ENCODE results near the gene PRKCE. TPM values are rescaled to one million over a fixed set of nuclear protein-coding genes. Genes with fewer than 3 reads are reported as not detected.

PRKCE gene
- total and polyA plus RNA-seq, 2 experiments from 2014 or later: 0.94 to 1.2 TPM

DNA sequence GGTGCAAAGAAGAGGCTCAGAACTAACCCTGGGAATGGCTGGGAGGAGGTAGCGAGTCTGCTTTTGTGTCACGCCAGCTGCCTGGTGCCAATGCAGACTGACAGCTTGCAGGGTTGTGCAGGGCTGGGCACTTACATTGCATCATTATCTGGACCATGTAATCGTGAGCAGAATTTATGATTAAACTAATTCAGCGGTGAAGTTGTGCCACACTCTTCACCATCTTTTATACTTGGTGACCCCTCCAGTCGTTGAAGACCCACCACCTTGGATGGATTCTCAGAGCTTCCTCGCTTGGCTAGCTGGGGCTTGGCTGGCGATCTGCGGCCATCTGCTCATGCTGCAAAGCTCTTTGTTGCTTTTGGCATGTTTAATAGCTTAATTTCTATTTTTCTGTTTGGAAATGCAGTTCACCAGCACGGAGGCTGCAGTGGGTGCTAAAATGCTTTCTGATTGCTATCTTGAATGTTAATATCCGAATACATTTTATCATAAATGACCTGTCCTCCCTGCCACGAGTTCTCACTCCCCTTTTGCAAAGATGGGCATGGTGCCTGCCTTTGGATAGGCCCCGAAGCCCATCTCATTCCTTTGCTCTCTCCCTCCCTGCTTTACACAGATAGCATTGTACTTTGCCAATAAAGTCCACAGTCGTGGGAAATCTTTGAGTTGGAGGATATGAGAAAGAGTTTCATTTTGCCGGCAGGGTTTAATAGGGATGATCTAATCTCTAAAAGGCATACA lies 188.2 kb downstream of the PRKCE start:
- no peaks in the 10 kb centered on the region for H4K20me1 ChIP-seq (replicated peaks; ENCODE audit: insufficient read depth)
- H3K27ac Mint-ChIP-seq: peak overlapping the region; percentile 31; the same call in 1 of the 2 replicates
- H3K27ac ChIP-seq (ENCODE audit: low read depth): no peak overlapping the region
- ATAC-seq (no peak), DNase-seq (ENCODE audit: low spot score) (no peak)
- no peaks in the 10 kb centered on the region for H3K36me3 Mint-ChIP-seq (ENCODE audit: low read depth)
- H3K4me1 Mint-ChIP-seq: peaks cover 23% of the 10 kb centered on the region
- H3K9me2 ChIP-seq (ENCODE audit: insufficient read depth): no peaks in the 10 kb centered on the region
- H3K9me3 Mint-ChIP-seq: no peaks in the 10 kb centered on the region
- no peak for TF ChIP-seq ZNF331 (CRISPR knock-in tag; IDR thresholded peaks at IDR 0.05; ENCODE audit: low read depth)
- H3K27me3 Mint-ChIP-seq (ENCODE audit: insufficient read depth, low read depth, poor library complexity): peaks cover 5% of the 10 kb centered on the region
- no peaks in the 10 kb centered on the region for H3K79me2 ChIP-seq (replicated peaks; ENCODE audit: insufficient read depth)
- no peak overlapping the region for H3K4me2 ChIP-seq
- no peaks in the 10 kb centered on the region for H3K4me1 ChIP-seq (ENCODE audit: insufficient read depth)
- no peak overlapping the region for H3K4me3 ChIP-seq
- no peak overlapping the region for H3K4me3 Mint-ChIP-seq
- H2AFZ ChIP-seq: no peak overlapping the region
- no peaks in the 10 kb centered on the region for H3F3A ChIP-seq (replicated peaks; ENCODE audit: low read depth)
- no peaks in the 10 kb centered on the region for H3K36me3 ChIP-seq (ENCODE audit: insufficient read depth)
- no peaks in the 10 kb centered on the region for H3K27me3 ChIP-seq (ENCODE audit: insufficient read depth)

DNA sequence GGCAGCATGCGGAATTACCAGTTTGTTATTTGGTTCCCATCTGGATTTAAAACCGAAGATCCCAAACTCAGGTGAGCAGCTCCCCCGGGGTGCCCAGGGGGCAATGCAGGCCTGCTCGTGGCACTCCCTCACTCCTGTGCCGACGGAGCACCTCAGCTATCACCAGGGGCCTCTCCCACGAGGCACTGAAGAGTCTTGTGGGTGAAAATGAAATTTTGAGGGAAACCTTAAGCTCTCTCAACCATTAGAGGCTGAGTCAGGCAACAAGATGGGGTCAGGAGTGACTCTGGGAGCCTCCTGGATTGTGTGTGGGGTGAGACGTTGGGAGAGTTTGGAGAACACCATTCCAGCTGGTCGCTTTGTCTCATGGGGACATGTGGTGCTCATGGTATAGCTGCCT lies 189.0 kb downstream of the PRKCE start:
- no peaks in the 10 kb centered on the region for H3K36me3 Mint-ChIP-seq (ENCODE audit: low read depth)
- H3K4me1 Mint-ChIP-seq: peaks cover 23% of the 10 kb centered on the region
- Histone ChIP-seq H3K4me3 (no peak overlapping the region), H4K20me1 (replicated peaks; ENCODE audit: insufficient read depth) (no peaks in the 10 kb centered on the region), H3K27ac (ENCODE audit: low read depth) (no peak overlapping the region), H2AFZ (no peak overlapping the region), H3K79me2 (replicated peaks; ENCODE audit: insufficient read depth) (no peaks in the 10 kb centered on the region), H3K36me3 (ENCODE audit: insufficient read depth) (no peaks in the 10 kb centered on the region), H3K4me1 (ENCODE audit: insufficient read depth) (no peaks in the 10 kb centered on the region), H3K27me3 (ENCODE audit: insufficient read depth) (no peaks in the 10 kb centered on the region), H3K4me2 (no peak overlapping the region), H3K9me2 (ENCODE audit: insufficient read depth) (no peaks in the 10 kb centered on the region), H3F3A (replicated peaks; ENCODE audit: low read depth) (no peaks in the 10 kb centered on the region)
- H3K27ac Mint-ChIP-seq: no peak overlapping the region
- ATAC-seq (peak; percentile 23; the same call in 2 of the 3 replicates), DNase-seq (ENCODE audit: low spot score) (no peak)
- H3K4me3 Mint-ChIP-seq: no peak overlapping the region
- peaks cover 7% of the 10 kb centered on the region for H3K27me3 Mint-ChIP-seq (ENCODE audit: insufficient read depth, low read depth, poor library complexity)
- H3K9me3 Mint-ChIP-seq: no peaks in the 10 kb centered on the region
- TF ChIP-seq JUNB (IDR thresholded peaks at IDR 0.05; ENCODE audit: unreplicated experiment) (no peak), NANOG (IDR thresholded peaks at IDR 0.05; ENCODE audit: borderline replicate concordance) (no peak), ZNF114 (CRISPR knock-in tag; IDR thresholded peaks at IDR 0.05) (no peak), CREB1 (CRISPR knock-in tag; IDR thresholded peaks at IDR 0.05; ENCODE audit: low read depth) (no peak), EZH2phosphoT487 (IDR thresholded peaks at IDR 0.05; ENCODE audit: unreplicated experiment) (no peak), STAT1 (IDR thresholded peaks at IDR 0.05; ENCODE audit: unreplicated experiment) (no peak)
- TF ChIP-seq, protein P1, sequence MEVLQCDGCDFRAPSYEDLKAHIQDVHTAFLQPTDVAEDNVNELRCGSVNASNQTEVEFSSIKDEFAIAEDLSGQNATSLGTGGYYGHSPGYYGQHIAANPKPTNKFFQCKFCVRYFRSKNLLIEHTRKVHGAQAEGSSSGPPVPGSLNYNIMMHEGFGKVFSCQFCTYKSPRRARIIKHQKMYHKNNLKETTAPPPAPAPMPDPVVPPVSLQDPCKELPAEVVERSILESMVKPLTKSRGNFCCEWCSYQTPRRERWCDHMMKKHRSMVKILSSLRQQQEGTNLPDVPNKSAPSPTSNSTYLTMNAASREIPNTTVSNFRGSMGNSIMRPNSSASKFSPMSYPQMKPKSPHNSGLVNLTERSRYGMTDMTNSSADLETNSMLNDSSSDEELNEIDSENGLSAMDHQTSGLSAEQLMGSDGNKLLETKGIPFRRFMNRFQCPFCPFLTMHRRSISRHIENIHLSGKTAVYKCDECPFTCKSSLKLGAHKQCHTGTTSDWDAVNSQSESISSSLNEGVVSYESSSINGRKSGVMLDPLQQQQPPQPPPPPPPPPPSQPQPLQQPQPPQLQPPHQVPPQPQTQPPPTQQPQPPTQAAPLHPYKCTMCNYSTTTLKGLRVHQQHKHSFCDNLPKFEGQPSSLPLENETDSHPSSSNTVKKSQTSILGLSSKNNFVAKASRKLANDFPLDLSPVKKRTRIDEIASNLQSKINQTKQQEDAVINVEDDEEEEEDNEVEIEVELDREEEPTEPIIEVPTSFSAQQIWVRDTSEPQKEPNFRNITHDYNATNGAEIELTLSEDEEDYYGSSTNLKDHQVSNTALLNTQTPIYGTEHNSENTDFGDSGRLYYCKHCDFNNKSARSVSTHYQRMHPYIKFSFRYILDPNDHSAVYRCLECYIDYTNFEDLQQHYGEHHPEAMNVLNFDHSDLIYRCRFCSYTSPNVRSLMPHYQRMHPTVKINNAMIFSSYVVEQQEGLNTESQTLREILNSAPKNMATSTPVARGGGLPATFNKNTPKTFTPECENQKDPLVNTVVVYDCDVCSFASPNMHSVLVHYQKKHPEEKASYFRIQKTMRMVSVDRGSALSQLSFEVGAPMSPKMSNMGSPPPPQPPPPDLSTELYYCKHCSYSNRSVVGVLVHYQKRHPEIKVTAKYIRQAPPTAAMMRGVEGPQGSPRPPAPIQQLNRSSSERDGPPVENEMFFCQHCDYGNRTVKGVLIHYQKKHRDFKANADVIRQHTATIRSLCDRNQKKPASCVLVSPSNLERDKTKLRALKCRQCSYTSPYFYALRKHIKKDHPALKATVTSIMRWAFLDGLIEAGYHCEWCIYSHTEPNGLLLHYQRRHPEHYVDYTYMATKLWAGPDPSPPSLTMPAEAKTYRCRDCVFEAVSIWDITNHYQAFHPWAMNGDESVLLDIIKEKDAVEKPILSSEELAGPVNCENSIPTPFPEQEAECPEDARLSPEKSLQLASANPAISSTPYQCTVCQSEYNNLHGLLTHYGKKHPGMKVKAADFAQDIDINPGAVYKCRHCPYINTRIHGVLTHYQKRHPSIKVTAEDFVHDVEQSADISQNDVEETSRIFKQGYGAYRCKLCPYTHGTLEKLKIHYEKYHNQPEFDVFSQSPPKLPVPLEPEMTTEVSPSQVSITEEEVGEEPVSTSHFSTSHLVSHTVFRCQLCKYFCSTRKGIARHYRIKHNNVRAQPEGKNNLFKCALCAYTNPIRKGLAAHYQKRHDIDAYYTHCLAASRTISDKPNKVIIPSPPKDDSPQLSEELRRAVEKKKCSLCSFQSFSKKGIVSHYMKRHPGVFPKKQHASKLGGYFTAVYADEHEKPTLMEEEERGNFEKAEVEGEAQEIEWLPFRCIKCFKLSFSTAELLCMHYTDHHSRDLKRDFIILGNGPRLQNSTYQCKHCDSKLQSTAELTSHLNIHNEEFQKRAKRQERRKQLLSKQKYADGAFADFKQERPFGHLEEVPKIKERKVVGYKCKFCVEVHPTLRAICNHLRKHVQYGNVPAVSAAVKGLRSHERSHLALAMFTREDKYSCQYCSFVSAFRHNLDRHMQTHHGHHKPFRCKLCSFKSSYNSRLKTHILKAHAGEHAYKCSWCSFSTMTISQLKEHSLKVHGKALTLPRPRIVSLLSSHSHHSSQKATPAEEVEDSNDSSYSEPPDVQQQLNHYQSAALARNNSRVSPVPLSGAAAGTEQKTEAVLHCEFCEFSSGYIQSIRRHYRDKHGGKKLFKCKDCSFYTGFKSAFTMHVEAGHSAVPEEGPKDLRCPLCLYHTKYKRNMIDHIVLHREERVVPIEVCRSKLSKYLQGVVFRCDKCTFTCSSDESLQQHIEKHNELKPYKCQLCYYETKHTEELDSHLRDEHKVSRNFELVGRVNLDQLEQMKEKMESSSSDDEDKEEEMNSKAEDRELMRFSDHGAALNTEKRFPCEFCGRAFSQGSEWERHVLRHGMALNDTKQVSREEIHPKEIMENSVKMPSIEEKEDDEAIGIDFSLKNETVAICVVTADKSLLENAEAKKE (CRISPR knock-in tag; IDR thresholded peaks at IDR 0.05): no peak
- TF ChIP-seq, protein P2, sequence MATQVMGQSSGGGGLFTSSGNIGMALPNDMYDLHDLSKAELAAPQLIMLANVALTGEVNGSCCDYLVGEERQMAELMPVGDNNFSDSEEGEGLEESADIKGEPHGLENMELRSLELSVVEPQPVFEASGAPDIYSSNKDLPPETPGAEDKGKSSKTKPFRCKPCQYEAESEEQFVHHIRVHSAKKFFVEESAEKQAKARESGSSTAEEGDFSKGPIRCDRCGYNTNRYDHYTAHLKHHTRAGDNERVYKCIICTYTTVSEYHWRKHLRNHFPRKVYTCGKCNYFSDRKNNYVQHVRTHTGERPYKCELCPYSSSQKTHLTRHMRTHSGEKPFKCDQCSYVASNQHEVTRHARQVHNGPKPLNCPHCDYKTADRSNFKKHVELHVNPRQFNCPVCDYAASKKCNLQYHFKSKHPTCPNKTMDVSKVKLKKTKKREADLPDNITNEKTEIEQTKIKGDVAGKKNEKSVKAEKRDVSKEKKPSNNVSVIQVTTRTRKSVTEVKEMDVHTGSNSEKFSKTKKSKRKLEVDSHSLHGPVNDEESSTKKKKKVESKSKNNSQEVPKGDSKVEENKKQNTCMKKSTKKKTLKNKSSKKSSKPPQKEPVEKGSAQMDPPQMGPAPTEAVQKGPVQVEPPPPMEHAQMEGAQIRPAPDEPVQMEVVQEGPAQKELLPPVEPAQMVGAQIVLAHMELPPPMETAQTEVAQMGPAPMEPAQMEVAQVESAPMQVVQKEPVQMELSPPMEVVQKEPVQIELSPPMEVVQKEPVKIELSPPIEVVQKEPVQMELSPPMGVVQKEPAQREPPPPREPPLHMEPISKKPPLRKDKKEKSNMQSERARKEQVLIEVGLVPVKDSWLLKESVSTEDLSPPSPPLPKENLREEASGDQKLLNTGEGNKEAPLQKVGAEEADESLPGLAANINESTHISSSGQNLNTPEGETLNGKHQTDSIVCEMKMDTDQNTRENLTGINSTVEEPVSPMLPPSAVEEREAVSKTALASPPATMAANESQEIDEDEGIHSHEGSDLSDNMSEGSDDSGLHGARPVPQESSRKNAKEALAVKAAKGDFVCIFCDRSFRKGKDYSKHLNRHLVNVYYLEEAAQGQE (IDR thresholded peaks at IDR 0.05; ENCODE audit: unreplicated experiment): no peak
- TF ChIP-seq, protein P3, sequence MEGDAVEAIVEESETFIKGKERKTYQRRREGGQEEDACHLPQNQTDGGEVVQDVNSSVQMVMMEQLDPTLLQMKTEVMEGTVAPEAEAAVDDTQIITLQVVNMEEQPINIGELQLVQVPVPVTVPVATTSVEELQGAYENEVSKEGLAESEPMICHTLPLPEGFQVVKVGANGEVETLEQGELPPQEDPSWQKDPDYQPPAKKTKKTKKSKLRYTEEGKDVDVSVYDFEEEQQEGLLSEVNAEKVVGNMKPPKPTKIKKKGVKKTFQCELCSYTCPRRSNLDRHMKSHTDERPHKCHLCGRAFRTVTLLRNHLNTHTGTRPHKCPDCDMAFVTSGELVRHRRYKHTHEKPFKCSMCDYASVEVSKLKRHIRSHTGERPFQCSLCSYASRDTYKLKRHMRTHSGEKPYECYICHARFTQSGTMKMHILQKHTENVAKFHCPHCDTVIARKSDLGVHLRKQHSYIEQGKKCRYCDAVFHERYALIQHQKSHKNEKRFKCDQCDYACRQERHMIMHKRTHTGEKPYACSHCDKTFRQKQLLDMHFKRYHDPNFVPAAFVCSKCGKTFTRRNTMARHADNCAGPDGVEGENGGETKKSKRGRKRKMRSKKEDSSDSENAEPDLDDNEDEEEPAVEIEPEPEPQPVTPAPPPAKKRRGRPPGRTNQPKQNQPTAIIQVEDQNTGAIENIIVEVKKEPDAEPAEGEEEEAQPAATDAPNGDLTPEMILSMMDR (conservative IDR thresholded peaks at IDR 0.05; ENCODE audit: low read depth in 2 of 2): no peak
